ENCODE measurements around the gene TRPV4. TPM values are rescaled to one million over a fixed set of nuclear protein-coding genes. Genes with fewer than 3 reads are reported as not detected.
A peak's percentile ranks its signal among the peaks of the same experiment; 100 is the strongest.

TRPV4 gene
- total and polyA plus RNA-seq, 2 donors (not counting 3 experiments of a cell fraction or from before 2014, with no cell fraction given), result 8.8 to 22.3 TPM

DNA sequence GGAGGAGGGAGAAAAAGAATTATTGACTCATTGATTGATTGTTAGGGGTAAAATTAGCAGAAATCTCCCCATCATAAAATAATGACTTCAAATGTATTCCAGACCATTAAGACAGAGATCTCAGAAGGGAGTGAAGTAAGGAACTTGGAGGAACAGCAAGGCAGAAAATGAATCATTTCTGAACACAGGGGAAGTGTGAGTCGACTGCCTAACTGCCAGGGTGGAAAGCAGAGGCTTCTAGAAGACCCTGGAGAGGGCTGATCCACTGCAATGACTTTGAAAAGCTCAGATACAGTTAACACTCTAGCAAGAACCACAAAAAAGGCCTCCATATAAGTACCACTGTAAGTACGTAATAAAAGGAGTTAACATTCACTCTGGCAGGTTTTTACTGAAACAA is 37.5 kb upstream of the TRPV4 start:
- Histone ChIP-seq H4K20me1 (replicated peaks; ENCODE audit: control insufficient read depth, extremely low read depth, insufficient read depth, low read length) (no peaks in the 10 kb centered on the region), H3K27me3 (ENCODE audit: control insufficient read depth in 2 of 2, insufficient read depth in 2 of 2, low read length in 2 of 2) (no peaks in the 10 kb centered on the region), H3K79me2 (ENCODE audit: control insufficient read depth, insufficient read depth, low read length) (peaks cover 13% of the 10 kb centered on the region), H3K36me3 (ENCODE audit: control insufficient read depth in 2 of 2, extremely low read depth in 1 of 2, insufficient read depth in 2 of 2, low read length in 2 of 2) (peaks cover 2 to 3% of the 10 kb centered on the region in 2 experiments), H3K4me2 (ENCODE audit: insufficient read depth, low read length) (no peak overlapping the region), H3K9me1 (replicated peaks; ENCODE audit: control insufficient read depth, extremely low read depth, insufficient read depth, low read length) (no peaks in the 10 kb centered on the region), H3K9me3 (replicated peaks; ENCODE audit: control insufficient read depth, insufficient read depth, low read length) (no peaks in the 10 kb centered on the region), H3K4me3 (replicated peaks in 1 of 3; ENCODE audit: insufficient read depth in 1 of 3, low read depth in 1 of 3, low read length in 3 of 3) (no peak overlapping the region), H3K27ac (ENCODE audit: insufficient read depth, low read depth, low read length) (peak overlapping the region; percentile 5), H3K4me1 (ENCODE audit: control insufficient read depth, extremely low read depth, insufficient read depth, low read length) (peaks cover 12% of the 10 kb centered on the region), H2AFZ (ENCODE audit: low read depth, low read length) (no peak overlapping the region), H3K9ac (replicated peaks; ENCODE audit: extremely low read depth, insufficient read depth, low read length) (no peak overlapping the region)
- intact Hi-C loops (cut with micrococcal nuclease), result no loop called here
- dilution Hi-C loops (cut with MboI; ENCODE audit: extremely low pct_ligation_motif_present, low sequenced_read_pairs), result no loop called here
- FAIRE-seq, result peak; percentile 82
- POLR2A ChIA-PET, result no interaction called here
- no TSS peak for BruUV-seq (replicated peaks)
- peak; percentile 22 for DNase-seq (ENCODE audit: low read depth, low spot score)
- CTCF ChIA-PET, result interaction anchor here (0.5 to 1.1 kb wide), 3 partner anchors 11 to 21 kb away, joined by 3 to 6 read pairs (median 3); no protein-coding TSS in a partner anchor
- no peak for TF ChIP-seq GATA2 (IDR thresholded peaks at IDR 0.05; ENCODE audit: insufficient read depth, insufficient read length, low read depth, low read length)
- peak; percentile 41 for TF ChIP-seq FOS (IDR thresholded peaks at IDR 0.05; ENCODE audit: borderline replicate concordance, insufficient read depth, low read length)
- no peak for TF ChIP-seq EZH2 (IDR thresholded peaks at IDR 0.05; ENCODE audit: borderline replicate concordance, low read depth, low read length, severe bottlenecking)

DNA sequence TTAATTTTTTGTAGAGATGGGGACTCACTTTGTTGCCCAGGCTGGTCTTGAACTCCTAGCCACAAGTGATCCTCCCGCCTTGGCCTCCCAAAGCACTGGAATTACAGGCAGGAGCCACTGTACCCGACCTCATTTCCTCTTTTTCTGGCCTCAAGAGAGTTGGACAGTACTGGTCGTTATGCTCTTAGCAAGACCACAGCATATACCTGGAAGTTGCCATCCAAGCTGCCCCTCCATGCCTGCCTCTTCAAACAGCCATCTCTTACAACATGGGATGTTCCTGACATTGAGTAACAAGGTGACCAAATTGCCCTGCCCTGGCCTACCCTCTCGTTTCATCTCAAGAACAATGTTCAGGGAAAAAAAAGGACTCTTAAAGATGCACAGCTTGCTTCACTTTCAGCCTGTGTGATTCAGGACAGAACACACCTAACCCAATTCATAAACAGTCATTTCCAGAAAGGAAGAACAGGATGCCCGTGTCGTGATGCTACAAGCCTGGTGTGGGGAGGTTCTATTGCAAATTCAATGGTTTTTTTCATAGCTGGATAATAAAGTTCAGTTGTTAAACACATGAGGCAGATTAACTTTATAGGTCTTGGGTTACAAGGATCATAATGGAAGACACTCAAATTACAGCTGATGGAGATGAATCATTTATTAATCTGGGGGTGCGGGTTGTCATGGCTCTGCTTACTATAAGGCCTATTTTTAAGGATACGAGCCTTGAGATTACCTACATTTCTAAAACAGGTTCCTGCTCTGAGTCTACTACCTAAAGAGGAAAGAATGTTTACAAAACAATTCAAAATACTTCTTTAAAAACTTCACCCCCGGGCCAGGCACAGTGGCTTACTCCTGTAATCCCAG is 35.2 kb upstream of the TRPV4 start:
- FAIRE-seq (no peak), DNase-seq (ENCODE audit: low read depth, low spot score) (no peak)
- peaks cover 12% of the 10 kb centered on the region for H3K4me1 ChIP-seq (ENCODE audit: control insufficient read depth, extremely low read depth, insufficient read depth, low read length)
- dilution Hi-C loops (cut with MboI; ENCODE audit: extremely low pct_ligation_motif_present, low sequenced_read_pairs), result no loop called here
- H3K27me3 ChIP-seq (ENCODE audit: control insufficient read depth in 2 of 2, insufficient read depth in 2 of 2, low read length in 2 of 2), result no peaks in the 10 kb centered on the region
- no peak for TF ChIP-seq MYC (IDR thresholded peaks at IDR 0.05; ENCODE audit: low read depth, low read length)
- no peak for TF ChIP-seq CTCF (IDR thresholded peaks at IDR 0.05; ENCODE audit: extremely low read depth in 1 of 2, insufficient read depth in 1 of 2, low read depth in 1 of 2, low read length in 2 of 2)
- no peak for TF ChIP-seq EZH2 (IDR thresholded peaks at IDR 0.05; ENCODE audit: borderline replicate concordance, low read depth, low read length, severe bottlenecking)
- TF ChIP-seq FOS (IDR thresholded peaks at IDR 0.05; ENCODE audit: borderline replicate concordance, insufficient read depth, low read length), result no peak
- no peak for TF ChIP-seq POLR2A (IDR thresholded peaks at IDR 0.05; ENCODE audit: low read depth, low read length)
- no peak for TF ChIP-seq MAX (IDR thresholded peaks at IDR 0.05; ENCODE audit: insufficient read depth, insufficient read length)
- no peak for TF ChIP-seq GATA2 (IDR thresholded peaks at IDR 0.05; ENCODE audit: insufficient read depth, insufficient read length, low read depth, low read length)
- TF ChIP-seq JUN (IDR thresholded peaks at IDR 0.05; ENCODE audit: borderline replicate concordance, insufficient read depth, insufficient read length, low read depth), result no peak
- no peak for TF ChIP-seq POLR2AphosphoS5 (IDR thresholded peaks at IDR 0.05; ENCODE audit: insufficient read depth, low read depth, low read length)
- no peaks in the 10 kb centered on the region for H3K9me1 ChIP-seq (replicated peaks; ENCODE audit: control insufficient read depth, extremely low read depth, insufficient read depth, low read length)
- H3K9me3 ChIP-seq (replicated peaks; ENCODE audit: control insufficient read depth, insufficient read depth, low read length), result no peaks in the 10 kb centered on the region
- no peak overlapping the region for H3K27ac ChIP-seq (ENCODE audit: insufficient read depth, low read depth, low read length)
- no peaks in the 10 kb centered on the region for H4K20me1 ChIP-seq (replicated peaks; ENCODE audit: control insufficient read depth, extremely low read depth, insufficient read depth, low read length)
- no peak overlapping the region for H3K4me3 ChIP-seq (replicated peaks in 1 of 3; ENCODE audit: insufficient read depth in 1 of 3, low read depth in 1 of 3, low read length in 3 of 3)
- H3K9ac ChIP-seq (replicated peaks; ENCODE audit: extremely low read depth, insufficient read depth, low read length), result no peak overlapping the region
- ChIA-PET CTCF (interaction anchor here (0.9 to 2.2 kb wide), 3 partner anchors 10 to 30 kb away, joined by 3 to 12 read pairs (median 3); no protein-coding TSS in a partner anchor), POLR2A (no interaction called here)
- intact Hi-C loops (cut with micrococcal nuclease), result no loop called here
- peaks cover 3% of the 10 kb centered on the region in 2 experiments for H3K36me3 ChIP-seq (ENCODE audit: control insufficient read depth in 2 of 2, extremely low read depth in 1 of 2, insufficient read depth in 2 of 2, low read length in 2 of 2)
- BruUV-seq (replicated peaks), result no TSS peak
- peaks cover 5% of the 10 kb centered on the region for H3K79me2 ChIP-seq (ENCODE audit: control insufficient read depth, insufficient read depth, low read length)
- H3K4me2 ChIP-seq (ENCODE audit: insufficient read depth, low read length), result no peak overlapping the region
- no peak overlapping the region for H2AFZ ChIP-seq (ENCODE audit: low read depth, low read length)

All from endothelial cell of umbilical vein (primary cell).